ENCODE results near the gene TAS1R3.

DNA sequence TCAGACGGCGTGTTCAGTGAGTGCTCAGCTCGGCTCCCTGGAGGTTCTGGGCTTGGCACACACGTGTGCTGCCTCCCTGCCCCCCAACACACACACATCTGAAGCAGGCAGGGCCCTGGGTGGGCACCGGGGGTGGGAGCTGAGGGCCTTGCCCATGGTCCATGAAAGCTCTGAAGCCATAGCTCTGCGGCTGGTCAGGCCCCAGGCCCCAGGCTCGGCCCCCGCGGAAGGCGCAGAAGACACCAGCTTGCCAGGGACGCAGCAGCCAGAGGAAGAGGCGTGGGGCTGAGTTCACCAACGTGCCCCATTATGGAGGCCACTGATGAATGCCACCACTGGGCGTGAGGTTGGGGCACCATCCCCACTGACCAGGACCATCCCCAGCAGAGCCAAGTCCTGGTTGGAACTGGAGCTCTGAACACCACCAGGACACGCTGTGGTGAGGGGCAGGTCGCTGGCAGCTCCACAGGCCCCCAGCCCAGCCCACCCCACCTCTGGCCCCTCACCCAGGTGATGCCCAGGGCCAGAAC, 39.8 kb downstream of the TAS1R3 start:
- TF ChIP-seq POLR2A (IDR thresholded peaks at IDR 0.05; ENCODE audit: low read length) = no peak
- no peak for TF ChIP-seq GATA1 (IDR thresholded peaks at IDR 0.05; ENCODE audit: low read depth, low read length)

All from erythroblast (primary cell).